Panc1 (cell line): ENCODE results near the gene LHB.

Experiments
- POLR2AphosphoS5 ChIP-seq: IDR thresholded peaks from 2 replicates; pipeline ENCODE4 v1.6.1; 2012; ENCODE audit warnings: mild to moderate bottlenecking, low read depth, low read length, moderate library complexity
- SIN3A ChIP-seq: IDR thresholded peaks from 2 replicates; pipeline ENCODE4 v1.6.1; 2012; ENCODE audit warnings: low read depth, mild to moderate bottlenecking, low read length, moderate library complexity, borderline replicate concordance; ENCODE audit not compliant: insufficient read depth
- TF ChIP-seq, protein P1 (sequence below): fragments of 450-650 bp; IDR thresholded peaks from 2 replicates; pipeline ENCODE4 v1.5.1; 2017; ENCODE audit warnings: mild to moderate bottlenecking

DNA sequence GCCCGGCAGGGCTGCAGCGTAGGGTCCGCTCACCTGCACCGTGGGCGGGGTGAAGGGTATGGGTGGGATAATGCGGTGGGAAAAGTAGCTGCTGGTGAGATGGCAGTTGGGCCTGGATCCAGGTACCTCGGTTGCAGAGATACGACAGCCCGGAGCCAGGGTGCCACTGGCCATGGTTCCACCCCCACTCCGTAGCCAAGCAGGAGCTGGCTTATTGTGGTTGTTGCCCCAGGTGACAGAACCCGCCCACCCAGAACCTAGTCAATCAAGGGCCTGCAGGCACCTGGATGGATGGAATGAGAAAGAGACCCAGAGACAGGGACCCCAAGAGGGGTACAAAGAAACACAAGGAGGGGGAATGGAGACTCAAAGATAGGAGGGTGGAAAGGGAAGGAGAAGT, 3.5 kb upstream of the LHB start:
- TF ChIP-seq, protein P1, sequence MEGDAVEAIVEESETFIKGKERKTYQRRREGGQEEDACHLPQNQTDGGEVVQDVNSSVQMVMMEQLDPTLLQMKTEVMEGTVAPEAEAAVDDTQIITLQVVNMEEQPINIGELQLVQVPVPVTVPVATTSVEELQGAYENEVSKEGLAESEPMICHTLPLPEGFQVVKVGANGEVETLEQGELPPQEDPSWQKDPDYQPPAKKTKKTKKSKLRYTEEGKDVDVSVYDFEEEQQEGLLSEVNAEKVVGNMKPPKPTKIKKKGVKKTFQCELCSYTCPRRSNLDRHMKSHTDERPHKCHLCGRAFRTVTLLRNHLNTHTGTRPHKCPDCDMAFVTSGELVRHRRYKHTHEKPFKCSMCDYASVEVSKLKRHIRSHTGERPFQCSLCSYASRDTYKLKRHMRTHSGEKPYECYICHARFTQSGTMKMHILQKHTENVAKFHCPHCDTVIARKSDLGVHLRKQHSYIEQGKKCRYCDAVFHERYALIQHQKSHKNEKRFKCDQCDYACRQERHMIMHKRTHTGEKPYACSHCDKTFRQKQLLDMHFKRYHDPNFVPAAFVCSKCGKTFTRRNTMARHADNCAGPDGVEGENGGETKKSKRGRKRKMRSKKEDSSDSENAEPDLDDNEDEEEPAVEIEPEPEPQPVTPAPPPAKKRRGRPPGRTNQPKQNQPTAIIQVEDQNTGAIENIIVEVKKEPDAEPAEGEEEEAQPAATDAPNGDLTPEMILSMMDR: no peak
- no peak for TF ChIP-seq SIN3A
- no peak for TF ChIP-seq POLR2AphosphoS5
